ENCODE measurements around the gene PRDM11.

Gene PRDM11

GRCh38 chr11:45181193-45181888 lies 34.9 kb downstream of the PRDM11 start:
- TF ChIP-seq ZNF274 (IDR thresholded peaks at IDR 0.05; ENCODE audit: low read depth, low read length), result no peak
- H3K4me3 ChIP-seq (ENCODE audit: low read length), result no peak overlapping the region

DNA sequence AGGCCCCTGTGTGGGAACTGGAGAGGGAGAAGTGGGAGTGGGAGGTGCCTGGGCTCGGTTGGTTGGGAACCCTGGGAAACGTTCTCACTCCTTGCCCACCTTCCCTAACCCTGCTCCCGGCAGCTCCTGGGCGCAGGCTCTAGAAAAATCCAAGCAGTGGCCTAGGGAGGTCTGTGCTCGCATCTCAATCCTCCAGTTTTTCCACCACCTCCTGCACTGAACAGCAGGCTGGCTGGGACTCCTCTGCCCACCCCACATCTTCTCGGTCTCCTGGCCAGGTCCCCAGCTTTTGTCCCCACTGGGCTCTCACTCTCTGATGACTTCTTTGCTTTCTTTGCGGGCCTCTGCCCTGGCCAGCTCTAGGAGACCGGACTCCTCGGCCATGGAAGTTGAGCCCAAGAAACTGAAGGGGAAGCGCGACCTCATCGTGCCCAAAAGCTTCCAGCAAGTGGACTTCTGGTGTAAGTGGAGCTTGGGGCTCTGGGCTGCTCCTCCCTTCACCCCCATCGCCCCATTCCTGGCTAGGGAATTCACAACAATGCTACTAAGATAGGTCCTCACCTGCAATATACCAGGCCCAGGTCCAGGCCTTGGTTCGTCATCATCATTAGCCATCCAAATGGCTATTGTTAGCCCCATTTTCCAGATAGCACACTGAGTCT lies 35.6 kb downstream of the PRDM11 start:
- TF ChIP-seq ZNF274 (IDR thresholded peaks at IDR 0.05; ENCODE audit: low read depth, low read length), result no peak

GRCh38 chr11:45182902-45183301 lies 36.5 kb downstream of the PRDM11 start:
- no peak for TF ChIP-seq ZNF274 (IDR thresholded peaks at IDR 0.05; ENCODE audit: low read depth, low read length)
- no peak overlapping the region for H3K4me3 ChIP-seq (ENCODE audit: low read length)

More for the DNA sequence above, 35.6 kb downstream of the PRDM11 start:
- H3K4me3 ChIP-seq (ENCODE audit: low read length), result no peak overlapping the region

- no peak for TF ChIP-seq ZNF274 (IDR thresholded peaks at IDR 0.05; ENCODE audit: low read depth, low read length)
- no peak overlapping the region for H3K4me3 ChIP-seq (ENCODE audit: low read length)
Observed at GRCh38 chr11:45184640-45185039, 38.2 kb downstream of the PRDM11 start.

- TF ChIP-seq ZNF274 (IDR thresholded peaks at IDR 0.05; ENCODE audit: low read depth, low read length), result no peak
- no peak overlapping the region for H3K4me3 ChIP-seq (ENCODE audit: low read length)
Observed at GRCh38 chr11:45185228-45185729, 38.8 kb downstream of the PRDM11 start.

- H3K4me3 ChIP-seq (ENCODE audit: low read length), result no peak overlapping the region
- no peak for TF ChIP-seq ZNF274 (IDR thresholded peaks at IDR 0.05; ENCODE audit: low read depth, low read length)
Observed at GRCh38 chr11:45187375-45187774, 40.9 kb downstream of the PRDM11 start.

DNA sequence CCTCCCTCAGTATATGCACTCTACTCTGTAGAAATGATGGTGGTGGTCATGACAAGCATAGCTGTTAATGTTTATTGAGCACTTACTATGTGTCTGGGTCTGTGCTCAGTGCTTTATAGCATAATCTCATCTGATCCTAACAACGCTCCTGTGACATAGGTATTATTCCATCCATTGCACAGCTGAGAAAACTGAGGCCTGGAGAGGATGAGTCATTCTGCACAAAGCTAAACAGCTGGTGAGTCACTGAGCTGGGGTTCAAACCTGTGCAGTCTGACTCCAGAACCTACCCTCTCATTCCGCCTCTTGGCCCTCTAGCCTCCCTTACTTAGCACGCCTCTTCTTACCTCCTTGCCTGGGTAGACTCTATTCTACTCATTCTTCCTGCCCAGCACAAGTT lies 41.7 kb downstream of the PRDM11 start:
- H3K4me3 ChIP-seq (ENCODE audit: low read length), result no peak overlapping the region
- no peak for TF ChIP-seq ZNF274 (IDR thresholded peaks at IDR 0.05; ENCODE audit: low read depth, low read length)

GRCh38 chr11:45189230-45189629 lies 42.8 kb downstream of the PRDM11 start:
- H3K4me3 ChIP-seq (ENCODE audit: low read length), result no peak overlapping the region
- TF ChIP-seq ZNF274 (IDR thresholded peaks at IDR 0.05; ENCODE audit: low read depth, low read length), result no peak

GRCh38 chr11:45193695-45194094 lies 47.3 kb downstream of the PRDM11 start:
- TF ChIP-seq ZNF274 (IDR thresholded peaks at IDR 0.05; ENCODE audit: low read depth, low read length), result no peak
- no peak overlapping the region for H3K4me3 ChIP-seq (ENCODE audit: low read length)

GRCh38 chr11:45204761-45205160 lies 58.3 kb downstream of the PRDM11 start:
- H3K4me3 ChIP-seq (ENCODE audit: low read length), result no peak overlapping the region
- no peak for TF ChIP-seq ZNF274 (IDR thresholded peaks at IDR 0.05; ENCODE audit: low read depth, low read length)

DNA sequence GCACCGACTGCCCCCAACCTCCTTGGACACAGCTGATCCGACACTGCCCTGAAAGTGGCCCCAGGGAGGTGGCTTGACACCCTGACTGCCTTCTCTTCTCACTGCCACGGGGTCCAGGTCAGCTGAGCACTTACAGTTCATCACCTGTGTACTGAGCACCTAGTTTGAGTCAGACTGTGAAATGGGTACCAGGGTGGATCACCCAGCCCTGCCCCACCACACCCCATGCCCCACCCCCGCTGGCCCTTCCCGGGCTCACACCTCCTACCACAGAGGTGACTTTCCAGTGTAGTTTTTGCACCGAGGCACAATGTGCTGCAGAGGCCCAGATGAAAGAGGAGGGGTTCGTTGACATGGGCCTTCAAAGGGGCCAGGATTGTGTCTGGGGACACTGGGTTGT lies 59.5 kb downstream of the PRDM11 start:
- TF ChIP-seq ZNF274 (IDR thresholded peaks at IDR 0.05; ENCODE audit: low read depth, low read length), result no peak
- no peak overlapping the region for H3K4me3 ChIP-seq (ENCODE audit: low read length)

DNA sequence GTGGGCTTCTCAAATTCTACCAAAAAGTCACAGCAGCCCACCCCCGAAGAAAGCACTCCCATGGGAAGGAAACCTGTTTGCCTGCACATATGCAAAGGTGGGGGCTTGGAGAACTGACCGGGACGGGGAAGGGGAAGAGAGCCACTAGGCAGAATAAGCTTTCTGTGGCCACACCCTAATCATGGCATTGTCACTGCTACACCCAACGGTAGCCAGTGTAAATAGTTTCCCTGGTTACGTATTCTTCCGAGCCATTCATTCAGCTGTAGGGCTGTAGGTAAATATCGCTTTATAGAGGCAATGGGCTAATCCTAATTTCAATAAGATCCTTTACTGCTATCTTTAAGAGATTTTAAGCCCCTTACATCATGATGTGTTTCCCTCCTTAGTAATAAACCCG lies 61.7 kb downstream of the PRDM11 start:
- TF ChIP-seq ZNF274 (IDR thresholded peaks at IDR 0.05; ENCODE audit: low read depth, low read length), result no peak
- H3K4me3 ChIP-seq (ENCODE audit: low read length), result no peak overlapping the region

GRCh38 chr11:45209000-45209879 lies 62.8 kb downstream of the PRDM11 start:
- H3K4me3 ChIP-seq (ENCODE audit: low read length), result no peak overlapping the region
- no peak for TF ChIP-seq ZNF274 (IDR thresholded peaks at IDR 0.05; ENCODE audit: low read depth, low read length)

DNA sequence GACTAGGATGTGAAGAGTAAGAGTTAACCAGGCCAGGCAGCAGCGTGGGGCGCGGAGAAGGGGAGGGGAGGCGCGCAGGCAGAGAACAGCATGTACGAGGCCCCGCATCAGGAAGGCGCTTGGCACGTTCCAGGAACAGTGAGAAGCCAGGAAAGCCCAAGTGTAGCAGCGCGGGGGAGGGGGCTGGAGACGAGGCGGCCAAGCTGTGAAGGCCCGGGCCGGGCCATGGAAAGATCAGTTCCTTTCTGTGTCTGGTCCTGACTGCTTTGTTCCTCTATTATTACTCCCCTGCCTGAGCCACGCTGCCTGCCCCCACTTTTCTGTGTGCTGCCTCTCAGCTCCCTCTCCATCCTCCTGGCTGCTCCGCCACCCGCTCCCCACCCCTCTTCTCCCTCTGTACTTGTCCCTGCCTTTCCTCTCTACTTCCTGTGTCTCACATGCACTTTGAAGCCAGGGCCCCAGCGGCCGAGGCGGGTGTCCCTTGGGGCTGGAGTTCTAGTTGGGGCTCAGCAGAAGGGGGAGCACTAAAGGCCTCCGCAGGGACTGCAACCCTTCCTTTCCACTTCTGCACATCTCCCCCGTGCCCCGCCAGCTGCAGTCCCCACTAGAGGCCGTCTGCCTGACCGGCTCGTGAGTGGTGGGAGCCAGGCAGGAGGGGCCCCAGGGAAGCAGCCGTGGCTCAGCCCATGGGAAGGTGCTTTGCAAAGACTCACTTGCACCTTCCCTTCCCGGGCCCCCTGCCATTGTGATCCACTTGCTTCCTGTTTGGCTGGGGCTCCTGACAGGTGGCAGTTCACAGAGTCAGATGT lies 63.7 kb downstream of the PRDM11 start:
- H3K4me3 ChIP-seq (ENCODE audit: low read length), result no peak overlapping the region
- TF ChIP-seq ZNF274 (IDR thresholded peaks at IDR 0.05; ENCODE audit: low read depth, low read length), result no peak
